Activated CD4-positive, alpha-beta memory T cell treated with anti-CD3 and anti-CD28 coated beads, Interleukin-2, amount 10 ng/mL, durations not matched to agents 7 days and 5 days (primary cell): ENCODE data around the gene MAGEA2. TPM values are rescaled to one million over a fixed set of nuclear protein-coding genes. Genes with fewer than 3 reads are reported as not detected.
"Not testable (repeated sequence)": the region's sequence is repeated elsewhere in the genome, so short reads cannot be mapped to it uniquely, and the experiment has no call there.

ENCODE experiments used
- CTCF ChIA-PET: fragments of 350-600 bp; sonication (Branson Sonifier 250); formaldehyde crosslinking; loops from one replicate; lab custom pipeline; 2021; ENCODE audit warnings: antibody characterized with exemption, inconsistent platforms; lab: Charles Lee
- POLR2A ChIA-PET: fragments of 350-600 bp; sonication (Branson Sonifier 250); formaldehyde crosslinking; loops from one replicate; lab custom pipeline; 2021; ENCODE audit warnings: antibody characterized with exemption; lab: Charles Lee
- DNase-seq: peaks from one replicate; pipeline ENCODE4 v3.0.0-alpha.2; 2020
- H3K27ac Mint-ChIP-seq: one replicate; pipeline ENCODE4 v1.8.0; 2021; ENCODE audit warnings: mild to moderate bottlenecking, mixed read lengths
- H3K27me3 Mint-ChIP-seq: one replicate; pipeline ENCODE4 v1.8.0; 2021; ENCODE audit warnings: mixed read lengths
- H3K36me3 Mint-ChIP-seq: one replicate; pipeline ENCODE4 v1.8.0; 2021; ENCODE audit warnings: low read depth, mixed read lengths
- H3K4me1 Mint-ChIP-seq: one replicate; pipeline ENCODE4 v1.8.0; 2021; ENCODE audit warnings: mixed read lengths
- H3K4me3 Mint-ChIP-seq: one replicate; pipeline ENCODE4 v1.8.0; 2021; ENCODE audit warnings: mild to moderate bottlenecking, mixed read lengths
- H3K9me3 Mint-ChIP-seq: one replicate; pipeline ENCODE4 v1.8.0; 2021; ENCODE audit warnings: mixed read lengths
- total RNA-seq, 2 experiments: library from RNA; stranded (reverse); gene quantifications; one replicate each; pipeline ENCODE4 v1.2.3, GENCODE V29; 2021

Gene MAGEA2
- total RNA-seq, 2 experiments from 2014 or later, result not detected

- CTCF ChIA-PET, result no interaction called here
These were observed 18.5 kb downstream of the MAGEA2 start for GRCh38 chrX:152735101-152735500.

GRCh38 chrX:152734143-152734858 lies 19.3 kb downstream of the MAGEA2 start:
- DNase-seq, H3K9me3 Mint-ChIP-seq, H3K27ac Mint-ChIP-seq, H3K4me1 Mint-ChIP-seq, H3K27me3 Mint-ChIP-seq, POLR2A ChIA-PET, H3K36me3 Mint-ChIP-seq, CTCF ChIA-PET, H3K4me3 Mint-ChIP-seq: not testable (repeated sequence)

More at GRCh38 chrX:152735101-152735500, 18.5 kb downstream of the MAGEA2 start:
- Mint-ChIP-seq H3K27me3 (no peaks in the 10 kb centered on the region), H3K9me3 (no peaks in the 10 kb centered on the region), H3K4me1 (no peaks in the 10 kb centered on the region), H3K27ac (no peak overlapping the region), H3K4me3 (no peak overlapping the region), H3K36me3 (no peaks in the 10 kb centered on the region)
- DNase-seq, result no peak
- POLR2A ChIA-PET, result no interaction called here

- Mint-ChIP-seq H3K36me3 (no peaks in the 10 kb centered on the region), H3K27me3 (peaks cover 3% of the 10 kb centered on the region), H3K27ac (no peak within 1 kb of the TSS), H3K4me1 (no peaks in the 10 kb centered on the region), H3K4me3 (no peak within 1 kb of the TSS), H3K9me3 (no peaks in the 10 kb centered on the region)
- DNase-seq, result no peak
- CTCF ChIA-PET, result no interaction called here
- POLR2A ChIA-PET, result no interaction called here
These were observed 20.2 kb downstream of the MAGEA2 start, which contains the start of the genes CSAG1 and MAGEA12 for GRCh38 chrX:152733261-152733975. Gene CSAG1, minus strand, starts transcription at chrX:152733721. Its CDS starts 1,261 bp downstream, at chrX:152732460. Gene MAGEA12, plus strand, starts transcription at chrX:152733757. Its CDS starts 2,405 bp downstream, at chrX:152736162.

- Mint-ChIP-seq H3K27ac (no peak overlapping the region), H3K4me1 (no peaks in the 10 kb centered on the region), H3K9me3 (no peaks in the 10 kb centered on the region), H3K4me3 (no peak overlapping the region), H3K27me3 (peaks cover 3% of the 10 kb centered on the region), H3K36me3 (no peaks in the 10 kb centered on the region)
- ChIA-PET POLR2A (no interaction called here), CTCF (no interaction called here)
- no peak for DNase-seq
These were observed 28.2 kb downstream of the MAGEA2 start for GRCh38 chrX:152725409-152725808.

- CTCF ChIA-PET, H3K4me1 Mint-ChIP-seq, H3K9me3 Mint-ChIP-seq, H3K27me3 Mint-ChIP-seq, POLR2A ChIA-PET, DNase-seq, H3K36me3 Mint-ChIP-seq, H3K4me3 Mint-ChIP-seq, H3K27ac Mint-ChIP-seq: not testable (repeated sequence)
These were observed 39.5 kb downstream of the MAGEA2 start, which contains the start of gene MAGEA2B for GRCh38 chrX:152713815-152714787. Gene MAGEA2B, plus strand, starts transcription at chrX:152714628. Its CDS starts 2,479 bp downstream, at chrX:152717107.

GRCh38 chrX:152713195-152713594 lies 40.4 kb downstream of the MAGEA2 start:
- H3K9me3 Mint-ChIP-seq, H3K27ac Mint-ChIP-seq, H3K27me3 Mint-ChIP-seq, DNase-seq, H3K4me1 Mint-ChIP-seq, H3K4me3 Mint-ChIP-seq, POLR2A ChIA-PET, H3K36me3 Mint-ChIP-seq, CTCF ChIA-PET: not testable (repeated sequence)

- DNase-seq, H3K27ac Mint-ChIP-seq, POLR2A ChIA-PET, H3K4me1 Mint-ChIP-seq, H3K4me3 Mint-ChIP-seq, H3K9me3 Mint-ChIP-seq, CTCF ChIA-PET, H3K36me3 Mint-ChIP-seq, H3K27me3 Mint-ChIP-seq: not testable (repeated sequence)
These were observed 44.5 kb downstream of the MAGEA2 start, which contains the start of gene CSAG2 for GRCh38 chrX:152709173-152709572. Gene CSAG2, minus strand, starts transcription at chrX:152709273. Its CDS starts 161 bp downstream, at chrX:152709112.

- H3K4me3 Mint-ChIP-seq, CTCF ChIA-PET, H3K27ac Mint-ChIP-seq, POLR2A ChIA-PET, H3K36me3 Mint-ChIP-seq, DNase-seq, H3K9me3 Mint-ChIP-seq, H3K4me1 Mint-ChIP-seq, H3K27me3 Mint-ChIP-seq: not testable (repeated sequence)
These were observed 47.1 kb downstream of the MAGEA2 start for GRCh38 chrX:152706500-152706899.

- H3K27ac Mint-ChIP-seq, H3K36me3 Mint-ChIP-seq, DNase-seq, H3K4me3 Mint-ChIP-seq, H3K4me1 Mint-ChIP-seq, CTCF ChIA-PET, H3K9me3 Mint-ChIP-seq, H3K27me3 Mint-ChIP-seq, POLR2A ChIA-PET: not testable (repeated sequence)
These were observed 53.3 kb downstream of the MAGEA2 start for GRCh38 chrX:152700390-152700789.

Other genes with a start within 250 kb of the MAGEA2 start
- gene GABRQ, start 115.9 kb downstream of the MAGEA2 start, total RNA-seq, result not detected
- not detected for gene MAGEA3, start 55.0 kb downstream of the MAGEA2 start, total RNA-seq
- 1 to 10 TPM; 1.3 TPM for gene CSAG2, start 44.6 kb downstream of the MAGEA2 start, total RNA-seq
- gene MAGEA2B, start 39.2 kb downstream of the MAGEA2 start, total RNA-seq, result not detected
- not detected for gene CSAG1, start 20.1 kb downstream of the MAGEA2 start, total RNA-seq
- gene MAGEA12, start 20.1 kb downstream of the MAGEA2 start, total RNA-seq, result not detected
- under 1 TPM in 1 of 2 experiments, not detected in 1; 0.63 TPM for gene CSAG3, start 5.4 kb upstream of the MAGEA2 start, total RNA-seq
- gene MAGEA6, start 15.8 kb upstream of the MAGEA2 start, total RNA-seq, result not detected
- gene CETN2, start 76.9 kb upstream of the MAGEA2 start, total RNA-seq, result 1 to 10 TPM; 7.7 TPM
- 10 to 100 TPM; 17.0 to 18.6 TPM for gene NSDHL, start 77.2 kb upstream of the MAGEA2 start, total RNA-seq
- under 1 TPM; 0.75 to 0.88 TPM for gene ZNF185, start 144.2 kb upstream of the MAGEA2 start, total RNA-seq
- gene PNMA5, start 240.3 kb upstream of the MAGEA2 start, total RNA-seq, result under 1 TPM; 0.23 to 0.33 TPM